HCT116 (cell line): ENCODE data around the gene CISD2.

Experiments used
- CTCF ChIP-seq, 3 experiments: fragments of 200-600 bp in 1 of 3; sonication (generic) in 1 of 3; IDR thresholded peaks in 2 of 3; conservative IDR thresholded peaks in 1 of 3; 2 replicates each; pipeline ENCODE4 v1.5.1; 2012 to 2017; ENCODE audit warnings: low read depth in 2 of 3, low read length in 2 of 3, antibody characterized with exemption in 1 of 3, borderline replicate concordance in 1 of 3, control low read depth in 1 of 3, mild to moderate bottlenecking in 1 of 3, mixed read lengths in 1 of 3, mixed run types in 1 of 3, moderate library complexity in 1 of 3; ENCODE audit not compliant: insufficient read depth in 1 of 3
- EZH2 ChIP-seq: fragments of 200-600 bp; sonication (generic); IDR thresholded peaks from 2 replicates; pipeline ENCODE4 v1.6.1; 2017; ENCODE audit warnings: antibody characterized with exemption, mixed run types
- MAX ChIP-seq: IDR thresholded peaks from 2 replicates; pipeline ENCODE4 v1.6.1; 2012
- POLR2AphosphoS5 ChIP-seq: IDR thresholded peaks from 2 replicates; pipeline ENCODE4 v1.6.1; 2011; ENCODE audit warnings: mild to moderate bottlenecking, low read depth, low read length, moderate library complexity
- SP1 ChIP-seq: IDR thresholded peaks from 2 replicates; pipeline ENCODE4 v1.6.1; 2012; ENCODE audit warnings: low read depth
- YY1 ChIP-seq: IDR thresholded peaks from 2 replicates; pipeline ENCODE4 v1.6.1; 2011; ENCODE audit warnings: low read length, low read depth, moderate library complexity, mild to moderate bottlenecking; ENCODE audit not compliant: insufficient replicate concordance; ENCODE audit errors: extremely low read depth
- ZBTB33 ChIP-seq: IDR thresholded peaks from 2 replicates; pipeline ENCODE4 v1.6.1; 2011; ENCODE audit warnings: mild to moderate bottlenecking, low read length, moderate library complexity; ENCODE audit not compliant: insufficient replicate concordance; ENCODE audit errors: extremely low read depth

GRCh38 chr4:102883278-102883677, 14.5 kb downstream of the CISD2 start:
- TF ChIP-seq ZBTB33 (no peak), SP1 (no peak), POLR2AphosphoS5 (no peak), EZH2 (no peak), CTCF (IDR thresholded peaks at IDR 0.05 in 2 of 3, conservative IDR thresholded peaks at IDR 0.05 in 1 of 3; ENCODE audit: borderline replicate concordance in 1 of 3, insufficient read depth in 1 of 3, low read depth in 2 of 3, low read length in 2 of 3) (no peak), YY1 (no peak), MAX (no peak)
